Loucy (cell line): ENCODE data around the gene CDCA4.
"Not testable (repeated sequence)": the region's sequence is repeated elsewhere in the genome, so short reads cannot be mapped to it uniquely, and the experiment has no call there.

Experiments
- H2AFZ ChIP-seq: fragments of 200-600 bp; sonication (generic); 2 replicates; pipeline ENCODE4 v1.6.0; 2016; ENCODE audit warnings: antibody characterized with exemption, mild to moderate bottlenecking, low read length, moderate library complexity
- H3F3A ChIP-seq: fragments of 200-600 bp; 2 replicates; pipeline ENCODE4 v1.6.0; 2016; ENCODE audit warnings: antibody characterized with exemption, low read depth, mild to moderate bottlenecking
- H3K27me3 ChIP-seq: fragments of 200-600 bp; sonication (generic); 2 replicates; pipeline ENCODE4 v1.6.1; 2014; ENCODE audit warnings: low read length, mild to moderate bottlenecking; ENCODE audit not compliant: insufficient read depth, poor library complexity, severe bottlenecking
- H3K36me3 ChIP-seq: fragments of 200-600 bp; sonication (generic); 2 replicates; pipeline ENCODE4 v1.6.1; 2016; ENCODE audit warnings: low read length; ENCODE audit not compliant: insufficient read depth
- H3K4me1 ChIP-seq: fragments of 200-600 bp; sonication (generic); 2 replicates; pipeline ENCODE4 v1.5.1; 2014; ENCODE audit warnings: low read length, mild to moderate bottlenecking; ENCODE audit not compliant: insufficient read depth, poor library complexity, severe bottlenecking
- H3K4me2 ChIP-seq: fragments of 200-600 bp; sonication (generic); 2 replicates; pipeline ENCODE4 v1.6.0; 2014; ENCODE audit warnings: antibody characterized with exemption, low read length, low read depth, mild to moderate bottlenecking; ENCODE audit not compliant: poor library complexity, severe bottlenecking
- H3K4me3 ChIP-seq: fragments of 200-600 bp; sonication (generic); 2 replicates; pipeline ENCODE4 v1.5.1; 2014; ENCODE audit warnings: low read length, mild to moderate bottlenecking, mixed read lengths; ENCODE audit not compliant: poor library complexity, severe bottlenecking
- H3K79me2 ChIP-seq: fragments of 200-600 bp; sonication (generic); 2 replicates; pipeline ENCODE4 v1.6.1; 2014; ENCODE audit warnings: low read length; ENCODE audit not compliant: insufficient read depth
- H3K9ac ChIP-seq: fragments of 200-600 bp; sonication (generic); 2 replicates; pipeline ENCODE4 v1.6.0; 2014; ENCODE audit warnings: mild to moderate bottlenecking, low read depth, low read length, moderate library complexity; ENCODE audit not compliant: poor library complexity, severe bottlenecking
- H3K9me2 ChIP-seq: fragments of 200-600 bp; sonication (generic); replicated peaks from 2 replicates; pipeline ENCODE4 v1.6.1; 2016; ENCODE audit warnings: low read depth, low read length, mixed read lengths
- H3K9me3 ChIP-seq: fragments of 200-600 bp; sonication (generic); 2 replicates; pipeline ENCODE4 v1.6.1; 2014; ENCODE audit warnings: mild to moderate bottlenecking, antibody characterized with exemption, low read length, low read depth; ENCODE audit not compliant: insufficient read depth
- H4K20me1 ChIP-seq: fragments of 200-600 bp; sonication (generic); 2 replicates; pipeline ENCODE4 v1.6.0; 2014; ENCODE audit warnings: antibody characterized with exemption, low read length, mild to moderate bottlenecking; ENCODE audit not compliant: insufficient read depth, poor library complexity, severe bottlenecking
- CTCF ChIP-seq: fragments of 200-600 bp; sonication (generic); conservative IDR thresholded peaks from 2 replicates; pipeline ENCODE4 v1.5.1; 2014; ENCODE audit warnings: mild to moderate bottlenecking, antibody characterized with exemption, low read length
- EZH2phosphoT487 ChIP-seq: fragments of 200-600 bp; IDR thresholded peaks from 2 replicates; pipeline ENCODE4 v1.6.1; 2018; ENCODE audit warnings: antibody characterized with exemption, mild to moderate bottlenecking, moderate library complexity, borderline replicate concordance

CDCA4 gene

GRCh38 chr14:105034315-105035039 lies 13.6 kb upstream of the CDCA4 start:
- Histone ChIP-seq H3F3A (no peaks in the 10 kb centered on the region), H3K36me3 (no peaks in the 10 kb centered on the region), H3K9ac (no peak overlapping the region), H4K20me1 (no peaks in the 10 kb centered on the region), H3K4me3 (no peak overlapping the region), H3K4me2 (no peak overlapping the region), H2AFZ (no peak overlapping the region), H3K27me3 (no peaks in the 10 kb centered on the region), H3K4me1 (no peaks in the 10 kb centered on the region), H3K9me2 (no peaks in the 10 kb centered on the region), H3K9me3 (no peaks in the 10 kb centered on the region), H3K79me2 (no peaks in the 10 kb centered on the region)
- TF ChIP-seq EZH2phosphoT487 (no peak), CTCF (no peak)

GRCh38 chr14:105033412-105033900 lies 12.6 kb upstream of the CDCA4 start:
- H2AFZ ChIP-seq, H3K27me3 ChIP-seq, H3F3A ChIP-seq, H3K79me2 ChIP-seq, H3K9ac ChIP-seq, H3K9me3 ChIP-seq, H3K4me3 ChIP-seq, H3K4me2 ChIP-seq, H3K4me1 ChIP-seq, H3K9me2 ChIP-seq, H4K20me1 ChIP-seq, H3K36me3 ChIP-seq: not testable (repeated sequence)

GRCh38 chr14:105032451-105032901 lies 11.6 kb upstream of the CDCA4 start:
- not testable (repeated sequence) for H3F3A ChIP-seq, H3K27me3 ChIP-seq, H3K4me3 ChIP-seq, H3K36me3 ChIP-seq, H3K4me2 ChIP-seq, H4K20me1 ChIP-seq, H3K9me3 ChIP-seq, H3K4me1 ChIP-seq, H3K9me2 ChIP-seq, H2AFZ ChIP-seq, H3K79me2 ChIP-seq, H3K9ac ChIP-seq

GRCh38 chr14:105030836-105031396 lies 10.0 kb upstream of the CDCA4 start:
- no peaks in the 10 kb centered on the region for H3K9me3 ChIP-seq
- TF ChIP-seq CTCF (no peak), EZH2phosphoT487 (no peak)
- H3K9me2 ChIP-seq: no peaks in the 10 kb centered on the region
- H3K4me2 ChIP-seq: no peak overlapping the region
- H2AFZ ChIP-seq: no peak overlapping the region
- no peak overlapping the region for H3K9ac ChIP-seq
- no peaks in the 10 kb centered on the region for H4K20me1 ChIP-seq
- H3K4me1 ChIP-seq: peaks cover 21% of the 10 kb centered on the region
- no peak overlapping the region for H3K4me3 ChIP-seq
- H3F3A ChIP-seq: no peaks in the 10 kb centered on the region
- H3K36me3 ChIP-seq: no peaks in the 10 kb centered on the region
- no peaks in the 10 kb centered on the region for H3K27me3 ChIP-seq
- H3K79me2 ChIP-seq: no peaks in the 10 kb centered on the region
